Fibroblast of upper back skin (primary cell): Measurements from ENCODE around the gene ACSL4.
"Not testable (repeated sequence)": the region's sequence is repeated elsewhere in the genome, so short reads cannot be mapped to it uniquely, and the experiment has no call there.

Experiments
- DNase-seq: peaks from one replicate; pipeline ENCODE4 v3.0.0-alpha.2; 2013

The ACSL4 gene

DNA sequence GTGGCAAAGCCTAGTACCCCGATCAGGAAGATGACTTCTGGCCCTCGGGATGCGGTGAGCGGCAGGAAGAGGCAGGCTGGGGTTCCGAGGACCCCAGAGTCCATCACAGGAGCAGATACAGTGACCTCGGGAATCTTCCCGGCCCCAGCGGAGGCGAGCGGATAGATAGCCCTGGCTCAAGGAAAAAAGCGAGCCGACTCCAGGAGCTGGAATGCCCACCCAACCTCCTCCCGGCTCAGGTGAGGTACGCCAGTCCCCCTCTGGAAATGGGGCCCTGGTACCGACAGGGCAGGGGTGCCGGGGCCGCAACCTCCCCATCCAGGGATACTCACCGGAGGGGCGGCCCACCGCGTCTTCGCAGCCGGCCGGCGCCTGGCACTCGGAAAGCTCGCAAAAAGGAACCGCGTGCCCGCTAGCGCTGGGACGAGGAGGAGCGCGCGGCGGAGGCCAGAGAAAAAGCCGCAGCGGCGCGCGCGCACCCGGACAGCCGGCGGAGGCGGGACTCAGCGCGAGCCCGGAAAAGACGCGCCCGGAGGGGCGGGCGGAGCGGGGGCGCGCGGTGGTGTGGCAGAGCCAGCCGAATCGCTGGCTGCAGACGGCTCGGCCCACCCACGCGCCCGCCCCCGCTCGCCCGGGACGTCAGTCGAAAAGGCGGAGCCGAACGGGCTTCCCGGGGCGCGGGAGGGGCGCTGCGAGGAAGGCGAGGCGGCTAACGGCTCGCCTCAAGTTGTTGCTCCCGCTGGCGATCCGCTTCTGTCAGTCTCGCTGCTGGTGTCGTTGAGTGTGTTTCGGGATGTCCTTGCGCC lies at the start of gene ACSL4:
TSS of gene ACSL4 (minus strand) at position 451 of the 806 bp plus-strand sequence. CDS start 49,894 bp downstream, outside the sequence.
- peak; percentile 84 for DNase-seq

DNA sequence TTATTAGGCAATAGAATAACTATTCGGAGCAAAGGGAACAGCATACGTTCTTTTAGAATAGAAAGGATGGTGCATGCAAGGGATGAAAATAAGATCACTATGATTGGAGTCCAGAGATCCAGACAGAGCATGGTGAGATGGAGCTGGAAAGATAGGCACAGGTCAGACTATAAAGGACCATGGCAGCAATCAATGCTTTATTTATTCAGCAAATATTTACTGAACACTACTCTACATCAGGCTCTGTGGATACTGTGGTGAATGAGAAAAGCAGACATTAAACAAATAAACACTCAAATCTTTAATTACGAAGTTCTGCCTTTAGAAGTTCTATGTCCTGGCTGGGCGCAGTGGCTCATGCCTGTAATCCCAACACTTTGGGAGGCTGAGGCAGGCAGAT lies 44.7 kb upstream of the ACSL4 start:
- no peak for DNase-seq

DNA sequence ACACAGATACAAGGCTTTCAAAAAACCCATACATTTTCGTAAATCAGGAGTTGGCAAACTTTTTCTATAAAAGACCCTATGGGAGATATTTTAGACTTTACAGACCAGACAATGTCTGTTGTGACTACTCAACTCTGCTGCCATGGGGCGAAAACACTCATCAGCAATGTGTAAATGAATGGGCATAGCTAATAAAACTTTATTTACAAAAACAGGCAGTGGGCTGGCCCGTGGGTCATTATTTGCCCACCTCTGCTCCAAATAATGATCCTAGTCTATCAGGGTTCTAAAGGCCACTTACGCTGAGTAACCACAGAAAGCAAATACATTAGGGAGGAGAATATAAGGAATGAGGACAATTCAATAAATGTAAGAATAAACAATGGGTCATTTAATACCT lies 43.9 kb upstream of the ACSL4 start:
- DNase-seq = no peak

DNA sequence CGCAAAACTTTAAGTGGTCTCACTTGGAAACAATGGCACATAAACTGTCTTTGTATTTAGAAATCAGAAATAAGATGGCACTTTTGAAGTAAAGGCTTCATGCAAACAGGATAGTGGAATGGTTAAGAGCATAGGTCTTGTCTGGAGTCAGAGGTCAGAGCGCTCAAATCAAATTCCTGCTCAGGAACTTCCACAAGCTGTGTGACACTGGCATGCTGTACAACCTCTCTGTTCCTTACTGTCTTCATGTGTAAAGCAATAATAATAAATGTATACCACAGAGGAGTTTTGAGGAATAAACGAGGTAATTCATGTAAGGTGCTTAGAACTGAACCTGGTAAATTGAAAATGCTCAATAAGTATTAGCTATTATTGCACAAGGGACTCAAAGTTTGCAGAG lies 43.4 kb upstream of the ACSL4 start:
- no peak for DNase-seq

DNA sequence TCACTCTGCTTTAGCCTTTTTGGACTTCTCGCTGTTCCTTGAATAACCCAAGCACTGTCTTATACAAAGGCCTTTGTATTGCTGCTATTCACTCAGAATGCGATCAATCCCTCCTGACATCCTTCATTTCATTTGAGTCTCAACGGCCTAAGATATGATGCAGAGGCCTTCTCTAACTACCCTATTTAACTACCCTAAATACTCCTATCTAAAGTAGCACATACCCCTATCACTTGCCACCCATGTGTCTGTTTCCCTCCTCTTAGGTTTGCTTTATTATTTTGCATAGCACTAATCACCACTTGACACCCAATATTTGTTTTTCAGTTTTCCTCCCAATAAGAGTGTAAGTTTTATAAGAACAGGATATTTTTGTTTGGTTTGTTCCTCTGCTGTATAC lies 42.3 kb upstream of the ACSL4 start:
- no peak for DNase-seq

DNA sequence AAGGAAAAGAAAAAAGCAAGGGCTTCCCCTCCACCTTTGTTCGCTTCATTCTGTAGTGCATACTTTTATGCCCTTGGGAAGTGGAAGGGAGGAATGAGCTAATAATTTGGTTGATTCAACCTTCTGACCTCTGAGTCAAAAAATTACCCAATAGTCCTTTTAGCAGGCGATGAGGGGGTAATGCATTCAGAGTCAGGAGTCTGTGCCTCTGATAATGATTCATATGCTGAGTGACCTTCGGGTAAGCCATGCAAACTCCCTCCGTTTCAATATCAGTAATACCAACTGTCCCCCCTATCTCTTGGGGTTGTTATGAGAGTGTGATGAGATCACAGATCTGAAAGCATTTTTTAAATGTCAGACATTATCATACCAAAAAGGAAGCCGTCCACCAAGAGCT lies 41.6 kb upstream of the ACSL4 start:
- DNase-seq = peak; percentile 80

DNA sequence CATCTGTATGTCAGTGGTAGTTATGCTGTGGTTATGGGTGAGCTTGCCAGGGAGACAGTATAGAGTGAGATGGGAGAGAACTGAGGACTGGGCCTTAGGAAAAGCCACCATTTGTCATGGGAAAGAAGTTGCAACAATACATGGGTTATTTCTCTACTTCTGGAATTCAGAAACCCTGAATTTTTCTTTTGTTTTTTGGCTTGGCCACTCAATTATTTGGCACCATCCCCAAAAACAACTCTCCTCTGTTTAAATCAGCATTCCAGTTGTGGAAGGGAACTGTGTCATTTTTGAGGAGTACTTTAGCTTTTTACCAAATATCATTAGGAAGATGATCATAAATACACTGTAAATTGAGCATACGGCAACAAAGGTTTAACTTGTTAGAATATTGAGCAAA lies 41.1 kb upstream of the ACSL4 start:
- DNase-seq = peak; percentile 43

DNA sequence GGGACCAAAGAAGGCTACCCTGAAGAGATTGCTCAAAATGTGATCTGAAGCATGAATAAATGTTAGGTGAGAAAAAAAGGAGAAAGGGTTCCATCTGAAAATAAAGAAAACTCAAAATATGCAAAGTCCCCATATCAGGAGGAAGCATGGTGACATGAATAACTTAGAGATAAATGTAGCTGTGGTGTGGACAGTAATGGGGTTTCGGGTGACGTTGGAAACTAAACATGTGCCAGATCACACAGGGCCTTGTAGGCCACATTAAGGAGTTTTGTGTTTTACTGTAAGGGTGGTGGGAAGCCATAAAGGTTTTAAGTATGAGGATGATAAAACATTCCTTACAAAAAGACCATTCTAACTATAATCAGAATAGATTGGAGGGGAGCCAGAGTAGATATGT lies 40.3 kb upstream of the ACSL4 start:
- DNase-seq = no peak

DNA sequence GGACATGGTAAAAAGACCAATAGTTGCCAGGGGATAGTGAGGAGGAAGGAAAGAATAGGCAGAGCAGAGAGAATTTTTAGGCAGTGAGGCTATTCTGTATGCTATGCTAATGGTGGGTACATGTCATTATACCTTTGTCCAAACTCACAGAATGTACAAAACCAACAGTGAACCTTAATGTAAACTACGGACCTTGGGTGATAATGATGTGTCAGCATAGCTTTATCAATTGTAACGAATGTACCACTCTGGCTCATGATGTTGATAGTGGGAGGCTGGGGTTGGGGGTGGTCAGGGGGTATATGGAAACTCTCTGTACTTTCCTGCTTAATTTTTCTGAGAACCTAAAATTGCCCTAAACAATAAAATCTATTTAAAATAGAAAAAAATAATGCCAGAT lies 37.7 kb upstream of the ACSL4 start:
- no peak for DNase-seq

DNA sequence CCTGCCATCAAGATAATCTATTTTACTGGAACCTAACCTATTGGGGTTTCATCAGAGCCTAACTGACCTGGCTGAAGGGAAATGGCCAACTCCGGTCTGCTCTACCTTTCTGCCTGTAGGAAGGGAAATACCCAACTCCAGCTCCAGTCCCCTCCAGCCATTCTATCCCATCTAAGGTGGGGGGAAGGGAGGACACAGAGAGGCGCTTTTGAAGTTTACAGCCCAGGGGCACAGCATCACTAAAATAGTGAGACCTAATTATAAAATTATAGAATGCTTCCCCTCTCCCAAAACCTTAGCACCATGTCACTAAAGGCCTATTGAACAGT lies 27.8 kb upstream of the ACSL4 start:
- DNase-seq = no peak

DNA sequence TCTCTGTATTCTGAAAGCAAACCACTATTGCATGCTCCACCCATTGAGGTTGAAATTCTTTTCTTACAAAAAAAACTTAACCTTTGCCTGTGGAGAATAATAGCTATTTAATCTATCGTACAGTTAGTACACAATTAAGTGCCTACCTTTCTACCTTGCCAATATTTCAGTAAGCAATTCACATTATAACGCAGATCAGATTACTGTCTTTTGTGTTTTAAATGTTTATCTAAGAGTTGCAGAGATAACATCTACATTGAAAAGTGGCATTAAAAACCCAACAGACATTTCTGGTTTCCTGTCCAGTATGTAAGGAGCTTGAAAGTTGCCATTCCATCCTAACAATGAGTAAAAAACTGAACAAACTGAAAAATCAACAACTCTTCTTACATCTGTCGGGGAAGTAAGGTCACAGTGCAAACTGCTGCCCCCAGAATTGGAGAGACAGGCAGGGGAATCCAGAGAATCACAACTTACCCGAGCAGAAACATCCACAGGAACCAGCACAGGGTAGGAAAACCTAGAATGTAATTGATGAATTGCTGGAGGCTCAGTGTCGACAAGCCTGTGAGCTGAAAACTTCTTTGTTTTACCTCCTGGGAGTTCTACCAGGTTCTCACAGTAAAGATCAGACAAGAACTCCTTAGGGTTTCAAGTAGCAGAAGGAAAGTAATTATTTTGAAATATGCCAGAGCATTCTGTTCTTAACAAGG lies 27.3 kb upstream of the ACSL4 start:
- peak; percentile 38 for DNase-seq

DNA sequence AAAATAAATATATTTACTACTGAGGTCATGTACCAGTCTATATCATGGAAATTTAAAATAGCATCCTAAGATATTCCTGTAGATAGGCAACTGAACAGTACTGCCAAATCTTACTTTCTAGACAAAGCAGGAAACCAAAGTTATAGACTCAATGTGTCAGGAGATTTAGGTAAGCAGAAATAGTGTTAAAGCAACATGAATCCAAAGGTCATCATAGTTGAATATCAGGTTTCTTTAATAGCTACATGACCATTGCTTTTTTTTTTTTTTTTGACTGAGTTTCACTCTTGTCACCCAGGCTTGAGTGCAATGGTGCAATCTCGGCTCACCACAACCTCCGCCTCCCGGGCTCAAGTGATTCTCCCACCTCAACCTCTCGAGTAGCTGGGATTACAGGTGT lies 20.2 kb upstream of the ACSL4 start:
- DNase-seq = no peak

DNA sequence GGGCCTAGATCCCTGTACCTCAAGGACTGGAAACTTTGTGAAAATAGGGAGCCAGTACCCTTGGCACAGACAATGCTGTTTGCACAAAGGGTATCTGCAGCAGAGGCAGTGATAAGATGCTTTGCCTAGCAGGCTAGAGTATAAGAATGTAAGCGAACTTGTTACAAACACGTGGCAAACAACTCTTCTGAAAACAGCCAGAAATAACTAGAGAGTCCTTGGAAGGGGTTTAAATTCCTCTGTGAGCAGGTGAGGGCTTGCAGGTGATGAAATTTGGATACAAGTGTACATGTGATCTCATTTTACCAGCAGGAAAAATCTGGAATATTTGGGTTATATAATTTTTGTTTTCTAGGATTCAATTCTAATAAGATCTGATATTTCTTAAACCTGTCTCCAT lies 18.6 kb upstream of the ACSL4 start:
- no peak for DNase-seq

DNA sequence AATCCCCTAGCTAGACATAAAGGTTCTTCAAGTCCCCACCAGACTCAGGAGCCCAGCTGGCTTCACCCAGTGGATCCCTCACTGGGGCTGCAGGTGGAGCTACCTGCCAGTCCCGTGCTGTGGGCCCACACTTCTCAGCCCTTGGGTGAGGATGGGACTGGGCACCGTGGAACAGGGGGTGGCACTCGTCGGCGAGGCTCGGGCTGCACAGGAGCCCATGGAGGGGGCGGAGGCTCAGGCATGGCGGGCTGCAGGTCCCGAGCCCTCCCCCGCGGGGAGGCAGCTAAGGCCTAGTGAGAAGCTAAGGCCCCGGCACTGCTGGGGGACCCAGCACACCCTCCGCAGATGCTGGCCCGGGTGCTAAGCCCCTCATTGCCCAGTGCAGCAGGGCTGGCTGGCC lies 16.1 kb upstream of the ACSL4 start:
- DNase-seq = no peak

DNA sequence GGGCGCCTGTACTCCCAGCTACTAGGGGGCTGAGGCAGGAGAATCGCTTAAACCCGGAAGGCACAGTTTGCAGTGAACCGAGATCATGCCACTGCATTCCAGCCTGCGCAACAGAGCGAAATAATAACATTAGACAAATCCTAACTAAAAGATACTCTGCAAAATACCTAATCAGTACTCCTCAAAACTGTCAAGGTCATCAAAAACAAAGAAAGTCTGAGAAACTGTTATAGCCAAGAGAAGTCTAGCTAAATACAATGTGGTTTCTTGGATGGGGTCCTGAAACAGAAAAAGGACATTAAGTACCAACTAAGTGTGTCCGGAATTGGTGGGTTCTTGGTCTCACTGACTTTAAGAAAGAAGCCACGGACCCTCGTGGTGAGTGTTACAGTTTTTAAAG lies 14.6 kb upstream of the ACSL4 start:
- DNase-seq = no peak

DNA sequence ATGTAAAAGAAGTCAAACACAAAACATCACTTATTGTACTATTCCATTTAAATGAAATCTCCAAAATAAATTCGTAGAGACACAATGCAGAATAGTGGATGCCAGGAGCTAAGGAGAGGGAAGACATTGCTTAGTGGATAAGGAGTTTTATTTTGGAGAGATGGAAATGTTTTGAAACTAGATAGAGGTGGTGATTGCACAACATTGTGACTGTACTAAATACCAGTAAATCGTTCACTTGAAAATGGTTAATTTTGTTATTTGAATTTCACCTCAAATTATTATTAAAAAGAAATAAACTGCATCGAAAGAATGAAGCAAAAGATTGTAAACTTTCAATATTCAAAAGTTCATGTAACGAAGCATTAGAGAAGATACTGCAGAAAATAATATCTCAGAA lies 9.7 kb upstream of the ACSL4 start:
- DNase-seq = no peak

DNA sequence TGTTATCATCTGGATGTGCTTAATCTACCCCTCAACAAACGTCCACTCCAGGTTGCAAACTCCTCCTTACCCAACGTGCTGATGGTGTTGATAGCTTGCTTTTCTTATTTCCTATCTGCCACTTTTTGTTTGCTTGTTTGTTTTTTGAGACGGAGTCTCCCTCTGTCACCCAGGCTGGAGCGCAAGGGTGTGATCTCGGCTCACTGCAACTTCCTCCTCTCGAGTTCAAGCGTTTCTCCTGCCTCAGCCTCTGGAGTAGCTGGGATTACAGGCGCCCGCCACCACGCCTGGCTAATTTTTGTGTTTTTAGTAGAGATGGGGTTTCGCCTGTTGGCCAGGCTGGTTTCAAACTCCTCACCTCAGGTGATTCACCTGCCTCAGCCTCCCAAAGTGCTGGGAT lies 7.8 kb upstream of the ACSL4 start:
- not testable (repeated sequence) for DNase-seq

DNA sequence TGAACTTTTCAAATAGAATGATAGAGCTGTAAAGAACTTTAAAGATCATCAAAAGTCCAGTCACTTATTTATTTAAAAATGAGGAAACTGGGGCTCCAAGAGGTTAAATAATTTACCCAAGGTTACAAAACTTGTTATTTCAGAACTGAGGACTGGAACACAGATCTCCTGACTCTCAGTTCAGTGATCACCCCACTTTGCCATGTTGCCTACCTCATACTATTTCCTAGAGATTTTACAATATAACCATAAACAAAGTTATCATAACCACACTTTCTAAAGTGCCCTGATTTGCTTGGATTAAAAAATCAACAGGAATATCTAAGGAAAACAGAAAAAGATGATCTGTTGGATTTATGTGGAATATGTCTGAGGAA lies 7.4 kb upstream of the ACSL4 start:
- DNase-seq = no peak

DNA sequence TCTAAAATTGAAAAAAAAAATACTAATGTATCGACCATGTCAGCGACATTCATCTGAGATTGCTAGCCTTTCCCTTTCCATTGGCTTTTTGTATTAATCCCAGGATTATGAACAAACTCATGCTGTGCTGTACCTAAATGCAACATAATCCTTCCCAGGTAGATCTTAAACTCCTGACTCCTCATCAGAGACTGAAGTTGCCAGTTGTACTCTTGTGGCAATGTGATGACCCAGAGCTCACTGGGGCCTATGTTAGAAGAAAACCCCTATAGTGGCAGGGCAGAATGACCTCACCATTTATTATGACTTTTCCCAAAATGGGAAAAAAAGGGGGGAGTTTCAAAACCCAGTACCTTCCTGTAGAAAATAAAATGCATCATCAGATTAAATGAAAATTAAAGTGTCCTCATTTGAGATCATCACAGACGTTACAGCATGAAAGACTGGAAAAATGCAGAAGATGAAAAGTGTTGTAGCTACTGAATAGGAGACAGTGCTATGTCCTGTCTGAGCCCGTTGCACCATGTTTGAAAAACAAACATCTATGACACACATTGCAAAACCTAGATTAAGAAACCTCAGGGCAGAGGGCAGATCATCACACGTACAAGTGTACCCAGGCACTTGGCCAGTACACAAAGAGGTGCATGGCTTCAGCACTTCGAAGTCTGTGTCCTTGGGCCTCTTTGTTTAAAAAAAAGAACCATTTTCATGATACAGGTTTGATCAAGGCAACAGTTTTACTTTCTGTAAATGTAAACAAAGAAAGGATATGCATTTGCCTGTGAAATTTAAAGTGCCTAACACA lies 6.8 kb upstream of the ACSL4 start:
- DNase-seq = no peak

DNA sequence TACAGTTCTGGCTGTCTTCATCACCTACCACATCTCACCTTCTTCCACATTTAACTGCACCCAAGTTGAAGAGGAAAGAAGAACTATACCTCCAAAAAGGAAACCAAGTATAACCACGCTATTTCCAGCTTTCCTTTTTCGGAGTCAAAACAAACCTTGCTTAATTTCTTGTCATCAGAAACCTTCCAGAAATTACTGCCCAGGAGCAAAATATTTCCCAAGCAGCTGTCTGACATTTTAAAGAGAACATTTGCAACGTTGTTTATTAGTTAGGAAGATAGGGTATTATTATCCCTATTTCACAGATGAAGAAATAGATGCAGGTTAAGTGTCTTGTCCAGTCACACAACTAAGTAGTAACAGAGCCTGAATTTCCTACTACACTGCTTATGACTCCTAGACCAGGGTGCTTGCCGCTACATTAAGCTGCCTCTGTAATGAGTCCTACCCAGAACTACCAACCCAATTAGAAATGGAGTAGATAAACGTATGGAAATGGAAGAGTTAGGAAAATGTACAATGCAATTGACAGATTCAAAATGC lies 2.2 kb upstream of the ACSL4 start:
- no peak for DNase-seq

DNA sequence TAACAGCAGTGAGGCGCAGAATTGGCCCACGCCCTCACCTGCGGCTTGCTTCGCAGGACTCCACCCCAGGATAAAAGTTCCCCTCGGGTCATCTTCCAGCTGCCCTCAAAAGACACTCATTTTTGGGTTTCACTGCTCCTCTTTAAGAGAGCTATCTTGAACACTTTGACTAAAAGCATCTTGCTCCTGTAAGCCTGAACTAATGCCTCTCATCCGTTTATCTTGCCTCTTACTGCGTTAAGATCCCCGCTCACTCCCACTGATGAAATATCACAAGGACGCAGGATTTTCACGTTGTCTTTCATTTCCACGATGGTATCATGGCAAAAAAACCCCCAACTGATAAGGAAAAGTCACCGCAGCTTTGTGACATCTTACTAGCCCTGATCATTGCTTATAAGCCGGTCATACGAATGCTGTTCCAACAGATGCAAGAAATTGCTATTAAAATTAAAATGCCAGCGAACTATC lies 591 bp upstream of the ACSL4 start:
- no peak for DNase-seq

DNA sequence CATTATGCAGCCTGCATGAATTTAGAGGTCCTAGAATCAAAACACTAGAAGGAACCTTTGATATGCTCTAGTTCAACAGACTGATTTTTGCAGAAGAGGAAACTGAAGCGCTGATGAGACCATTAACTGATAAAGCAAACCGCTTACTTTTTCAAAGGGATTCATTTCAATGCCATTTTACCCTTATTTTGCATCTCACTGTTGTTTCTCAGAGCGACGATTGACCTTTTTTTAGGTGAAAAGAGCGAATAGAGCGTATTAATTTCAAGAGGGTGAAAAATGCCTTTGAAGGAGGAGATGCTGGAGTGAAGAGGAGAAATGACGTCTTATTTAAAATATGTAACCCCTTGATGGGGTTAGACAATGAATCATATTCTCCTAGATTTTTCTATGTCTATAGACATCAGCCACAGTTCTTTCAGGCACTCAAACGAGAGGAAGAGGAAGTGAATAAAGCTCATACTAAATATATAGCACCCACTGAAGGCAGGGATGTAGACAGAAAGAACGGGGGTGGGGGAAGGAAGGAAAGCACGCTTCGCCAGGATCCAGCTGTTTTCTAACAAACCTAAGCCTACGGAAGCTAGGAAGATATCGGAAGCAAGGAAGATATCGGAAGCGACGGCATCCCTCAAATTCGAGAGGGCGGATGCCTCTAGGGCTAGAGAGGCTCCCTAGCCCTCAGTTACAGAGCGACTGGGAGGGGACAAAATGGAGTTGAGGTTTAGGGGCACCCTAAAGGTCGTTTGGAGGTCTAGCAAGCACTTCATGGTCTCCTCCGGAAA lies 848 bp downstream of the ACSL4 start:
- peak; percentile 72 for DNase-seq

DNA sequence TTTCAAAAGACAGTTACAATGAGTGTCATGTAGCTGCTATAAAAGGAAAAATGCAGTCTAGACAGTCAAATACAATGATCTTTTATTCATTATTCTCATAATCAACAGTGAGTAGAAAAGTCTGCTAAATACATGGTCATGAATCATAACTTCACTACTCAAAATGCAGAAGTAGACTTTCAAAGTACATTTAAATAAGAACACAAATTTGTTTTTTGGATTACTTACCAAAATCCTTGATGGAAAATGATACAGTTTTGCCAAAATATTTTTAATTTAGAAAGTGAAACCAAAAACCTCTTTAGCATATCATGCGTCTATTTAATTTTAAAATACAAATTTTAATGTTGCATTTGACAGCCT lies 4.9 kb downstream of the ACSL4 start:
- DNase-seq = no peak
